Brain microvascular endothelial cell (primary cell): ENCODE data around the gene RNF138.
"Not testable (repeated sequence)": the region's sequence is repeated elsewhere in the genome, so short reads cannot be mapped to it uniquely, and the experiment has no call there.

Experiments
- DNase-seq: peaks from one replicate; pipeline ENCODE4 v3.0.0-alpha.2; 2020
- H3K27ac ChIP-seq: fragments of 250-450 bp; sonication (Bioruptor Pico); 2 replicates; pipeline ENCODE4 v1.5.1; 2020; ENCODE audit warnings: mild to moderate bottlenecking, moderate library complexity
- H3K27me3 ChIP-seq: fragments of 250-450 bp; sonication (Bioruptor Pico); replicated peaks from 2 replicates; pipeline ENCODE4 v1.5.1; 2020; ENCODE audit warnings: mild to moderate bottlenecking
- H3K36me3 ChIP-seq: fragments of 250-450 bp; sonication (Bioruptor Pico); replicated peaks from 2 replicates; pipeline ENCODE4 v1.5.1; 2020; ENCODE audit warnings: mild to moderate bottlenecking
- H3K4me3 ChIP-seq: 2 replicates; pipeline ENCODE4 v1.5.1; 2011; ENCODE audit warnings: low read depth, mild to moderate bottlenecking, control low read depth, low read length, moderate library complexity
- CTCF ChIP-seq: IDR thresholded peaks from 2 replicates; pipeline ENCODE4 v1.5.1; 2011; ENCODE audit warnings: low read depth, mild to moderate bottlenecking, moderate library complexity, low read length, control low read depth, inconsistent platforms; ENCODE audit errors: missing control alignments
- in situ Hi-C: cut with HindIII; loops from 2 replicates; pipeline ENCODE4 v1.10.0; 2017; ENCODE audit warnings: low sequenced_read_pairs, low pct_ligation_motif_present

Gene RNF138

DNA sequence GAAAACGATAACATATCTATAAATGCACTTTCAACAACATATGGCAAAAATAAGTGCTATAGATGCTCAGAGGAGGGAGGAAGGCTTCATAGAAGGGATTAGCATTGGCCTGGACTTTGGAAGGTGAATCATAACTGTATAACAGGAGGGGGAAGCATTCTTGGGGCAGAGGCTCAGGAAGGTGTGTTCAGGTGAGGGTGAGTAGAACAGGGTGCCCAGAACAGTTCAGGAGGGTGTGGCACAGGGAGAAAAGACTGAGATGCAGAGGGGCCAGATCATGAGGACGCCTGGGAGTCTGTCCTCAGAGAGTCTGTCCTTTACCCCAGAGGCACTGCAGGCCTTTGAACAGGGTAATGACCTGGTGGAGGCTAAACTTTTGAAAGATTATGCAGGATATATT is 68.9 kb downstream of the RNF138 start:
- in situ Hi-C loops = no loop called here
- Histone ChIP-seq H3K27ac (no peak overlapping the region), H3K27me3 (no peaks in the 10 kb centered on the region), H3K36me3 (no peaks in the 10 kb centered on the region), H3K4me3 (no peak overlapping the region)
- no peak for DNase-seq
- no peak for TF ChIP-seq CTCF

GRCh38 chr18:32167980-32168730 is 76.5 kb downstream of the RNF138 start:
- in situ Hi-C loops = no loop called here

GRCh38 chr18:32173654-32174053 is 82.0 kb downstream of the RNF138 start:
- DNase-seq = no peak
- Histone ChIP-seq H3K27me3 (no peaks in the 10 kb centered on the region), H3K4me3 (no peak overlapping the region), H3K36me3 (no peaks in the 10 kb centered on the region), H3K27ac (no peak overlapping the region)
- TF ChIP-seq CTCF = no peak
- in situ Hi-C loops = no loop called here

More at GRCh38 chr18:32167980-32168730, 76.5 kb downstream of the RNF138 start:
- H3K4me3 ChIP-seq = no peak overlapping the region
- H3K36me3 ChIP-seq = no peaks in the 10 kb centered on the region
- no peaks in the 10 kb centered on the region for H3K27me3 ChIP-seq
- no peak for TF ChIP-seq CTCF
- no peak overlapping the region for H3K27ac ChIP-seq
- no peak for DNase-seq

DNA sequence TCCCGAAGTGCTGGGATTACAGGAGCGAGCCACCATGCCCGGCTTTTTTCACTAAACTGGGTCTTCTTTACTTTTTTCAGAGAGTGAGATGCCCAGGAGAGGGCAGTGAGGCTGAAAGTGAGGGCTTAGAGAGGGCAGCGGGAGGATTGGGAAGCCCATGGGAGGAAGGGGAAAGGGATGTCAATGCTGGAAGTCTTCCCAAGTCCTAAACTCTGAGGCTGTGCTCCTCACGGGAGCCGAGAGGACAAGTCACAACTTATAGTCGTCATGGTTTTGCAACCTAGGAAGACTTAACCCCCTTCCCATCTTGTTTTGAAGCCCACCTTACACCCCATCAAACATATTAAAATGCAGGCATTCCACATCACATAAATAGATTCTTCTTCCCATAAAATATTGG is 83.0 kb downstream of the RNF138 start:
- no peak for TF ChIP-seq CTCF
- no peak overlapping the region for H3K4me3 ChIP-seq
- no peaks in the 10 kb centered on the region for H3K27me3 ChIP-seq
- H3K27ac ChIP-seq = no peak overlapping the region
- no peaks in the 10 kb centered on the region for H3K36me3 ChIP-seq
- no peak for DNase-seq
- in situ Hi-C loops = no loop called here

DNA sequence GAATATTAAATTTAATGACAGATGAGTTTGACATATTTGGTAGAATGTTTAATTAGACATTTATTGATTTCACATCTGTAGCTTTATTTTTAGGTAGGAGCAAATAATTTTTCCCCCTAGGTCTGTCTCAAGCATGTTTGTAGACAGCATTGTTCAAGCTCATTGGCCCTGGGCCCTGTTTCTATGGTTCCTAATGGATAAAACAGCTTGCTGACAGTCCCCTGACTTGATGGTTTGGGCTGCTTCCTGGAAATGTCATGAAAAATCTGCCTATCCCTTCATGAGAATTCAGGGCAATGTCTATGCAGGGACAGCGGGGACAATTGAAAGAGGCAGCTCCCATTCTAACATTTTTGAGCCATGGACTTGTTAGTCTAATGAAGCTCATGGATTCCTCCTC is 83.6 kb downstream of the RNF138 start:
- no peak for TF ChIP-seq CTCF
- no peaks in the 10 kb centered on the region for H3K36me3 ChIP-seq

DNA sequence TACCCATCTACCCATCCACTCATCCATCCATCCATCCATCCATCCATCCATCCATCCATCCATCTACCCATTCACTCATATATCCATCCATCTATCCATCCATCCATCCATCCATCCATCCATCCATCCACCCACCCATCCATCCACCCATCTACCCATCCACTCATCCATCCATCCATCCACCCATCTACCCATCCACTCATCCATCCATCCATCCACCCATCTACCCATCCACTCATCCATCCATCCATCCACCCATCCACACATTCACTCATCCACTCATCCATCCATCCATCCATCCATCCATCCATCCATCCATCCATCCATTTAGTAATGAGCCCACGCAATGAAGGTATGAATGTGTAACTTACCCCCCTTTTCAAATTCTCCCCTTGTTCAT is 85.1 kb downstream of the RNF138 start:
- in situ Hi-C loops, H3K27ac ChIP-seq, DNase-seq, H3K27me3 ChIP-seq, H3K36me3 ChIP-seq, H3K4me3 ChIP-seq: not testable (repeated sequence)

More for the DNA sequence above, 83.6 kb downstream of the RNF138 start:
- no peak for DNase-seq
- Histone ChIP-seq H3K4me3 (no peak overlapping the region), H3K27ac (no peak overlapping the region), H3K27me3 (no peaks in the 10 kb centered on the region)
- in situ Hi-C loops = no loop called here
